ENCODE results near the gene RBM38. TPM values are rescaled to one million over a fixed set of nuclear protein-coding genes. Genes with fewer than 3 reads are reported as not detected.

The RBM38 gene
- total and polyA plus RNA-seq, 9 of the 15 experiments (the other 6 are each of a cell fraction or from before 2014, with no cell fraction given): 0.28 to 82.4 (median 33.2) TPM

DNA sequence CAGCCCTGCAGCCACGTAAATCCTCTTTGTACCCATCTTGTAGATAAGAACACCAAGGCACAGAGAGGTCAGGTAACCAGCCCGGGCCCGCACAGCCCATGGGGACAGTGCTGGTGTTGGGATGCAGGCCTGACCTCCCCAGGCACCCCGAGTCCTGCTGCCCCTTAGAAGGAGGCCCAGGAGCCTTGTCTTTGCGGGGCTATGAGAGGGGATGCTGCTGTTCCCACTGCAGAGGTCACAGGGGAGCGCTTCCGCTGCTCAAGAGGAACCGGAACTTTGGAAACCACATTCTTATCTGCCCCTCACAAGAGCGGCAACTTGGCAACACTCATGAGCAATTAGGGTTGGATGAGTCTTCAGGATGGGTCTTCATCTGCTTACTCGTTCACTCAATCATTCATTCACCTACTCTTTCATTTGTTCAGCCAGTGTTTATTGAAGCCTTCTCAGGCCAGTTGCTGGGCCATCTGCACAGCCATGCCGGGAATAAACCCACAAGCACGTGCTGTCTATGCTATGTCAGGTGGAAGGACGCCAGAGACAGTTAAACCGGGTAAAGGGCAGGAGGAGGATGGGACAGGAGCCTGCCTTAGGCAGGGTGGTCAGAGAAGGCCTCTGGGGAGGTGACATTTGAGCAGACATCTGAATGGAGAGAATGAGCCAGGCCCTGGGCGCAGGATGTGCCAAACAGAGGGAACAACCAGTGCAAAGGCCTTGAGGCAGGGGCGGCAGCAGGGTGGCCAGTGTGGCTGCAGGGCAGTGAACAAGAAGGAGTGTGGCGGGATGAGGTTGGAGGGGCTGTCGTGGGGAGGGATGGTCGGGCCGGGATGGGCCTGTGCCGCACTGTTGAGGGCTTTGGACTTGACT, 60.8 kb downstream of the RBM38 start (continued):
- TF ChIP-seq, protein P1, sequence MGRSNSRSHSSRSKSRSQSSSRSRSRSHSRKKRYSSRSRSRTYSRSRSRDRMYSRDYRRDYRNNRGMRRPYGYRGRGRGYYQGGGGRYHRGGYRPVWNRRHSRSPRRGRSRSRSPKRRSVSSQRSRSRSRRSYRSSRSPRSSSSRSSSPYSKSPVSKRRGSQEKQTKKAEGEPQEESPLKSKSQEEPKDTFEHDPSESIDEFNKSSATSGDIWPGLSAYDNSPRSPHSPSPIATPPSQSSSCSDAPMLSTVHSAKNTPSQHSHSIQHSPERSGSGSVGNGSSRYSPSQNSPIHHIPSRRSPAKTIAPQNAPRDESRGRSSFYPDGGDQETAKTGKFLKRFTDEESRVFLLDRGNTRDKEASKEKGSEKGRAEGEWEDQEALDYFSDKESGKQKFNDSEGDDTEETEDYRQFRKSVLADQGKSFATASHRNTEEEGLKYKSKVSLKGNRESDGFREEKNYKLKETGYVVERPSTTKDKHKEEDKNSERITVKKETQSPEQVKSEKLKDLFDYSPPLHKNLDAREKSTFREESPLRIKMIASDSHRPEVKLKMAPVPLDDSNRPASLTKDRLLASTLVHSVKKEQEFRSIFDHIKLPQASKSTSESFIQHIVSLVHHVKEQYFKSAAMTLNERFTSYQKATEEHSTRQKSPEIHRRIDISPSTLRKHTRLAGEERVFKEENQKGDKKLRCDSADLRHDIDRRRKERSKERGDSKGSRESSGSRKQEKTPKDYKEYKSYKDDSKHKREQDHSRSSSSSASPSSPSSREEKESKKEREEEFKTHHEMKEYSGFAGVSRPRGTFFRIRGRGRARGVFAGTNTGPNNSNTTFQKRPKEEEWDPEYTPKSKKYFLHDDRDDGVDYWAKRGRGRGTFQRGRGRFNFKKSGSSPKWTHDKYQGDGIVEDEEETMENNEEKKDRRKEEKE (IDR thresholded peaks at IDR 0.05; ENCODE audit: borderline replicate concordance in 1 of 2, control insufficient read depth in 1 of 2, low read depth in 2 of 2, low read length in 1 of 2): no peak
- TF ChIP-seq, protein P2, sequence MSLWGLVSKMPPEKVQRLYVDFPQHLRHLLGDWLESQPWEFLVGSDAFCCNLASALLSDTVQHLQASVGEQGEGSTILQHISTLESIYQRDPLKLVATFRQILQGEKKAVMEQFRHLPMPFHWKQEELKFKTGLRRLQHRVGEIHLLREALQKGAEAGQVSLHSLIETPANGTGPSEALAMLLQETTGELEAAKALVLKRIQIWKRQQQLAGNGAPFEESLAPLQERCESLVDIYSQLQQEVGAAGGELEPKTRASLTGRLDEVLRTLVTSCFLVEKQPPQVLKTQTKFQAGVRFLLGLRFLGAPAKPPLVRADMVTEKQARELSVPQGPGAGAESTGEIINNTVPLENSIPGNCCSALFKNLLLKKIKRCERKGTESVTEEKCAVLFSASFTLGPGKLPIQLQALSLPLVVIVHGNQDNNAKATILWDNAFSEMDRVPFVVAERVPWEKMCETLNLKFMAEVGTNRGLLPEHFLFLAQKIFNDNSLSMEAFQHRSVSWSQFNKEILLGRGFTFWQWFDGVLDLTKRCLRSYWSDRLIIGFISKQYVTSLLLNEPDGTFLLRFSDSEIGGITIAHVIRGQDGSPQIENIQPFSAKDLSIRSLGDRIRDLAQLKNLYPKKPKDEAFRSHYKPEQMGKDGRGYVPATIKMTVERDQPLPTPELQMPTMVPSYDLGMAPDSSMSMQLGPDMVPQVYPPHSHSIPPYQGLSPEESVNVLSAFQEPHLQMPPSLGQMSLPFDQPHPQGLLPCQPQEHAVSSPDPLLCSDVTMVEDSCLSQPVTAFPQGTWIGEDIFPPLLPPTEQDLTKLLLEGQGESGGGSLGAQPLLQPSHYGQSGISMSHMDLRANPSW (CRISPR knock-in tag; IDR thresholded peaks at IDR 0.05): no peak
- TF ChIP-seq ZNF282 (CRISPR knock-in tag; IDR thresholded peaks at IDR 0.05) (no peak), ZNF133 (CRISPR knock-in tag; IDR thresholded peaks at IDR 0.05) (no peak; the same call in 1 of the 2 replicates), CEBPG (CRISPR knock-in tag; IDR thresholded peaks at IDR 0.05) (no peak), CEBPG (tag; conservative IDR thresholded peaks at IDR 0.05 in 1 of 2, IDR thresholded peaks at IDR 0.05 in 1 of 2) (no peak), MAFK (IDR thresholded peaks at IDR 0.05; ENCODE audit: low read length) (no peak)
- TF ChIP-seq, protein P3, sequence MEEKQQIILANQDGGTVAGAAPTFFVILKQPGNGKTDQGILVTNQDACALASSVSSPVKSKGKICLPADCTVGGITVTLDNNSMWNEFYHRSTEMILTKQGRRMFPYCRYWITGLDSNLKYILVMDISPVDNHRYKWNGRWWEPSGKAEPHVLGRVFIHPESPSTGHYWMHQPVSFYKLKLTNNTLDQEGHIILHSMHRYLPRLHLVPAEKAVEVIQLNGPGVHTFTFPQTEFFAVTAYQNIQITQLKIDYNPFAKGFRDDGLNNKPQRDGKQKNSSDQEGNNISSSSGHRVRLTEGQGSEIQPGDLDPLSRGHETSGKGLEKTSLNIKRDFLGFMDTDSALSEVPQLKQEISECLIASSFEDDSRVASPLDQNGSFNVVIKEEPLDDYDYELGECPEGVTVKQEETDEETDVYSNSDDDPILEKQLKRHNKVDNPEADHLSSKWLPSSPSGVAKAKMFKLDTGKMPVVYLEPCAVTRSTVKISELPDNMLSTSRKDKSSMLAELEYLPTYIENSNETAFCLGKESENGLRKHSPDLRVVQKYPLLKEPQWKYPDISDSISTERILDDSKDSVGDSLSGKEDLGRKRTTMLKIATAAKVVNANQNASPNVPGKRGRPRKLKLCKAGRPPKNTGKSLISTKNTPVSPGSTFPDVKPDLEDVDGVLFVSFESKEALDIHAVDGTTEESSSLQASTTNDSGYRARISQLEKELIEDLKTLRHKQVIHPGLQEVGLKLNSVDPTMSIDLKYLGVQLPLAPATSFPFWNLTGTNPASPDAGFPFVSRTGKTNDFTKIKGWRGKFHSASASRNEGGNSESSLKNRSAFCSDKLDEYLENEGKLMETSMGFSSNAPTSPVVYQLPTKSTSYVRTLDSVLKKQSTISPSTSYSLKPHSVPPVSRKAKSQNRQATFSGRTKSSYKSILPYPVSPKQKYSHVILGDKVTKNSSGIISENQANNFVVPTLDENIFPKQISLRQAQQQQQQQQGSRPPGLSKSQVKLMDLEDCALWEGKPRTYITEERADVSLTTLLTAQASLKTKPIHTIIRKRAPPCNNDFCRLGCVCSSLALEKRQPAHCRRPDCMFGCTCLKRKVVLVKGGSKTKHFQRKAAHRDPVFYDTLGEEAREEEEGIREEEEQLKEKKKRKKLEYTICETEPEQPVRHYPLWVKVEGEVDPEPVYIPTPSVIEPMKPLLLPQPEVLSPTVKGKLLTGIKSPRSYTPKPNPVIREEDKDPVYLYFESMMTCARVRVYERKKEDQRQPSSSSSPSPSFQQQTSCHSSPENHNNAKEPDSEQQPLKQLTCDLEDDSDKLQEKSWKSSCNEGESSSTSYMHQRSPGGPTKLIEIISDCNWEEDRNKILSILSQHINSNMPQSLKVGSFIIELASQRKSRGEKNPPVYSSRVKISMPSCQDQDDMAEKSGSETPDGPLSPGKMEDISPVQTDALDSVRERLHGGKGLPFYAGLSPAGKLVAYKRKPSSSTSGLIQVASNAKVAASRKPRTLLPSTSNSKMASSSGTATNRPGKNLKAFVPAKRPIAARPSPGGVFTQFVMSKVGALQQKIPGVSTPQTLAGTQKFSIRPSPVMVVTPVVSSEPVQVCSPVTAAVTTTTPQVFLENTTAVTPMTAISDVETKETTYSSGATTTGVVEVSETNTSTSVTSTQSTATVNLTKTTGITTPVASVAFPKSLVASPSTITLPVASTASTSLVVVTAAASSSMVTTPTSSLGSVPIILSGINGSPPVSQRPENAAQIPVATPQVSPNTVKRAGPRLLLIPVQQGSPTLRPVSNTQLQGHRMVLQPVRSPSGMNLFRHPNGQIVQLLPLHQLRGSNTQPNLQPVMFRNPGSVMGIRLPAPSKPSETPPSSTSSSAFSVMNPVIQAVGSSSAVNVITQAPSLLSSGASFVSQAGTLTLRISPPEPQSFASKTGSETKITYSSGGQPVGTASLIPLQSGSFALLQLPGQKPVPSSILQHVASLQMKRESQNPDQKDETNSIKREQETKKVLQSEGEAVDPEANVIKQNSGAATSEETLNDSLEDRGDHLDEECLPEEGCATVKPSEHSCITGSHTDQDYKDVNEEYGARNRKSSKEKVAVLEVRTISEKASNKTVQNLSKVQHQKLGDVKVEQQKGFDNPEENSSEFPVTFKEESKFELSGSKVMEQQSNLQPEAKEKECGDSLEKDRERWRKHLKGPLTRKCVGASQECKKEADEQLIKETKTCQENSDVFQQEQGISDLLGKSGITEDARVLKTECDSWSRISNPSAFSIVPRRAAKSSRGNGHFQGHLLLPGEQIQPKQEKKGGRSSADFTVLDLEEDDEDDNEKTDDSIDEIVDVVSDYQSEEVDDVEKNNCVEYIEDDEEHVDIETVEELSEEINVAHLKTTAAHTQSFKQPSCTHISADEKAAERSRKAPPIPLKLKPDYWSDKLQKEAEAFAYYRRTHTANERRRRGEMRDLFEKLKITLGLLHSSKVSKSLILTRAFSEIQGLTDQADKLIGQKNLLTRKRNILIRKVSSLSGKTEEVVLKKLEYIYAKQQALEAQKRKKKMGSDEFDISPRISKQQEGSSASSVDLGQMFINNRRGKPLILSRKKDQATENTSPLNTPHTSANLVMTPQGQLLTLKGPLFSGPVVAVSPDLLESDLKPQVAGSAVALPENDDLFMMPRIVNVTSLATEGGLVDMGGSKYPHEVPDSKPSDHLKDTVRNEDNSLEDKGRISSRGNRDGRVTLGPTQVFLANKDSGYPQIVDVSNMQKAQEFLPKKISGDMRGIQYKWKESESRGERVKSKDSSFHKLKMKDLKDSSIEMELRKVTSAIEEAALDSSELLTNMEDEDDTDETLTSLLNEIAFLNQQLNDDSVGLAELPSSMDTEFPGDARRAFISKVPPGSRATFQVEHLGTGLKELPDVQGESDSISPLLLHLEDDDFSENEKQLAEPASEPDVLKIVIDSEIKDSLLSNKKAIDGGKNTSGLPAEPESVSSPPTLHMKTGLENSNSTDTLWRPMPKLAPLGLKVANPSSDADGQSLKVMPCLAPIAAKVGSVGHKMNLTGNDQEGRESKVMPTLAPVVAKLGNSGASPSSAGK (IDR thresholded peaks at IDR 0.05): peak; percentile 98
